ENCODE measurements around the gene CASP6. TPM values are rescaled to one million over a fixed set of nuclear protein-coding genes. Genes with fewer than 3 reads are reported as not detected.
"Not testable (repeated sequence)": the region's sequence is repeated elsewhere in the genome, so short reads cannot be mapped to it uniquely, and the experiment has no call there.

CASP6 gene
- total RNA-seq, 1 donor from 2014 or later: 3.8 TPM

- intact Hi-C loops (cut with DNase I): no loop called here
- DNase-seq (ENCODE audit: low spot score): no peak
These were observed 19.9 kb upstream of the CASP6 start for GRCh38 chr4:109723110-109723509.

GRCh38 chr4:109722357-109722756, 19.1 kb upstream of the CASP6 start:
- intact Hi-C loops (cut with DNase I): no loop called here
- DNase-seq (ENCODE audit: low spot score): no peak

GRCh38 chr4:109721033-109721432, 17.8 kb upstream of the CASP6 start:
- DNase-seq (ENCODE audit: low spot score): no peak
- intact Hi-C loops (cut with DNase I): no loop called here

GRCh38 chr4:109719604-109720003, 16.4 kb upstream of the CASP6 start:
- intact Hi-C loops (cut with DNase I): no loop called here
- DNase-seq (ENCODE audit: low spot score): no peak

GRCh38 chr4:109718759-109719158, 15.5 kb upstream of the CASP6 start:
- DNase-seq (ENCODE audit: low spot score): no peak
- intact Hi-C loops (cut with DNase I): no loop called here

GRCh38 chr4:109713500-109713899, 10.3 kb upstream of the CASP6 start:
- no peak for DNase-seq (ENCODE audit: low spot score)
- intact Hi-C loops (cut with DNase I): no loop called here

GRCh38 chr4:109708990-109709389, 5.7 kb upstream of the CASP6 start:
- no peak for DNase-seq (ENCODE audit: low spot score)
- intact Hi-C loops (cut with DNase I): loop anchor here (10.0 kb wide), 1 partner anchor 266 kb away; no protein-coding TSS in a partner anchor

GRCh38 chr4:109708435-109708834, 5.2 kb upstream of the CASP6 start:
- DNase-seq (ENCODE audit: low spot score): no peak
- intact Hi-C loops (cut with DNase I): loop anchor here (10.0 kb wide), 1 partner anchor 266 kb away; no protein-coding TSS in a partner anchor

- intact Hi-C loops (cut with DNase I): loop anchor here (1.0 to 10.0 kb wide), 4 partner anchors 113 to 271 kb away; partner anchors contain the start of genes GAR1 and SEC24B
- no peak for DNase-seq (ENCODE audit: low spot score)
These were observed 568 bp upstream of the CASP6 start for GRCh38 chr4:109703664-109704361.

GRCh38 chr4:109701566-109702410, 1.5 kb downstream of the CASP6 start:
- intact Hi-C loops (cut with DNase I): loop anchor here (5.0 to 10.0 kb wide), 2 partner anchors 116 to 273 kb away; partner anchors contain the start of gene GAR1
- DNase-seq (ENCODE audit: low spot score): no peak

GRCh38 chr4:109699553-109700225, 3.6 kb downstream of the CASP6 start:
- intact Hi-C loops (cut with DNase I): loop anchor here (5.0 to 10.0 kb wide), 2 partner anchors 118 to 275 kb away; partner anchors contain the start of gene GAR1
- no peak for DNase-seq (ENCODE audit: low spot score)

- intact Hi-C loops (cut with DNase I): no loop called here
- DNase-seq (ENCODE audit: low spot score): no peak
These were observed 4.6 kb downstream of the CASP6 start for GRCh38 chr4:109698656-109699055.

- intact Hi-C loops (cut with DNase I): no loop called here
- no peak for DNase-seq (ENCODE audit: low spot score)
These were observed 11.8 kb downstream of the CASP6 start for GRCh38 chr4:109691411-109691920.

- no peak for DNase-seq (ENCODE audit: low spot score)
- intact Hi-C loops (cut with DNase I): no loop called here
These were observed 12.4 kb downstream of the CASP6 start for GRCh38 chr4:109690690-109691410.

GRCh38 chr4:109684727-109685126, 18.5 kb downstream of the CASP6 start:
- intact Hi-C loops (cut with DNase I): no loop called here
- DNase-seq (ENCODE audit: low spot score): no peak

- intact Hi-C loops (cut with DNase I): no loop called here
- no peak for DNase-seq (ENCODE audit: low spot score)
These were observed 19.5 kb downstream of the CASP6 start for GRCh38 chr4:109683621-109684253.

- intact Hi-C loops (cut with DNase I): no loop called here
- no peak for DNase-seq (ENCODE audit: low spot score)
These were observed 20.4 kb downstream of the CASP6 start for GRCh38 chr4:109682875-109683274.

GRCh38 chr4:109678925-109679324, 24.3 kb downstream of the CASP6 start:
- intact Hi-C loops (cut with DNase I); DNase-seq (ENCODE audit: low spot score): not testable (repeated sequence)

- DNase-seq (ENCODE audit: low spot score); intact Hi-C loops (cut with DNase I): not testable (repeated sequence)
These were observed 24.8 kb downstream of the CASP6 start for GRCh38 chr4:109678472-109678871.

Measured in cardiac septum (tissue), 1 donor.